GM18499 (cell line): Measurements from ENCODE around the gene WDTC1.

Source experiments
- ATAC-seq: cut with Tn5 transposase; IDR thresholded peaks from one replicate; pipeline ENCODE4 v1.9.1; 2021; ENCODE audit warnings: moderate number of reproducible peaks; ENCODE audit not compliant: insufficient read depth, unreplicated experiment

WDTC1 gene

DNA sequence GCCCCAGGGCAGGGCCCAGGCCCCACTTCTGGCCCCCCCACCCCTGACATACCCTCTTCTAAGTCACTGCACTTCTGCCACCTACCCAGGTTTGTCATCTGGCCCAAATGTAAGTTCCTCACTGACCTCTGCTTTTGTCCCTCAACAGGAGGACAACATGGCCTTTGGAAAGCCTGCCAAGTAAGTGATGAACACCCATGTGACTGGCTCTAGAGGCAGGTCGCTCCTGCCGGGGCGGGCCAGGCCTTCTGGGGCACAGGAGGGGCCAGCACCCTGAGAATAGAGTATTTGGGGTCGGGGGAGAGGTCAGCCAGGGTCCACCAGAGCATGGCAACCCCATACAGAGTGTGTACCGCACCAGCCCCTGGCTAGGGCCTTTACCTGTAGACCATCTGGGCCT is 97.5 kb downstream of the WDTC1 start:
- no peak for ATAC-seq

DNA sequence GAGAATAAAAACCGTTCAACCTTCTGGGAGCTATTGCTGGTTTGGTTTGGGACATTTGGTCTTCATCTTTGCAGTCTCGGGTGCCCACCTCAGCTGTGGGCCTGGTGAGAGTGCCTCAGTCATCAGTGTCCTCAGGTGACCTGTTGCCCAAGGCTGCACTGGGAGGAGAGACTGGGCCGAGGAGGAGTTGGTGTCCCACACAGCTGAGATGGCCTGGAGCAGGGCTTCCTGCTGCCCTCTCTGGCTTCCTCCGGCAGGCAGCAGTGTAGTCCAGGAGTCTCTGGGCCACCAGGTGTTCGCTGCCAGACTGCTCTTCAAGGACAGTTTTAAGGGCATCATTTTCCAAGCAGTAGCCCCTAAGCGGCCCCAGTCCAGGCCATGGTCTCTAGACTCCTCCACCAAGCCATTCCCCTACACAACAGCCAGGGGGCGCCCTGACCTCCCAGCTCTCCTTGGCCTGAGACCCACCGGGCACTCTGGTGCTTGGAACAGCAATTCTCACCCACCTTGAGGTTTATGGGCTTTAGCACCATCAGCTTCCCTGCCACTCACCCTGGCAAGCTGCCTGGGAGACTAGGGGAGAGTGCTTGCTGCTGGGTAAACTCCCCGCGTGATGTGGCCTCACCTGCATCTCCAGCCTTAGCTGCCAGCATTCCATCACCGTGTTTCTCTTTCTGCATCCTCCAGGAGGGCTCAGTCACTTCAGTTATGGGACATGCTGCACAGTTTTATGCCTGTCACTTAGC is 98.3 kb downstream of the WDTC1 start:
- ATAC-seq, result no peak

DNA sequence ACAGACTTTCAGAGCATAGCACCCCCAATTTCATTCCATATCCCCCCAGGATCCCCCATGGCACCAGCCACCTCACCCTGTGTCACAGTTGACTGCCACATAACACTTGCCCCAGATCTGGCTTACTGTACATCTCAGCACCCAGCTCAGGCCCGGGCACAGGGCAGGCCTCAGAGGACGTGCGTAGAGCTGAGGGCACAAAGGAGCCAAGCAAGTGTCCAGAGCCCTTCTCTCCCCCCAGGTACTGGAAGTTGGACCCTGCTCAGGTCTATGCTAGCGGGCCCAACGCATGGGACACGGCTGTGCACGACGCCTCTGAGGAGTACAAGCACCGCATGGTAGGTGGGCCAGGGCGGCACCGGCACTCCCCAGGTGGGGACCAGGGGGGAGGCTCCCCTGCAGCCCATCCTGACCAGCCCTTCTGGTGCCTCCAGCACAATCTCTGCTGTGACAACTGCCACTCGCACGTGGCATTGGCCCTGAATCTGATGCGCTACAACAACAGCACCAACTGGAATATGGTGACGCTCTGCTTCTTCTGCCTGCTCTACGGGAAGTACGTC is 99.4 kb downstream of the WDTC1 start:
- no peak for ATAC-seq

DNA sequence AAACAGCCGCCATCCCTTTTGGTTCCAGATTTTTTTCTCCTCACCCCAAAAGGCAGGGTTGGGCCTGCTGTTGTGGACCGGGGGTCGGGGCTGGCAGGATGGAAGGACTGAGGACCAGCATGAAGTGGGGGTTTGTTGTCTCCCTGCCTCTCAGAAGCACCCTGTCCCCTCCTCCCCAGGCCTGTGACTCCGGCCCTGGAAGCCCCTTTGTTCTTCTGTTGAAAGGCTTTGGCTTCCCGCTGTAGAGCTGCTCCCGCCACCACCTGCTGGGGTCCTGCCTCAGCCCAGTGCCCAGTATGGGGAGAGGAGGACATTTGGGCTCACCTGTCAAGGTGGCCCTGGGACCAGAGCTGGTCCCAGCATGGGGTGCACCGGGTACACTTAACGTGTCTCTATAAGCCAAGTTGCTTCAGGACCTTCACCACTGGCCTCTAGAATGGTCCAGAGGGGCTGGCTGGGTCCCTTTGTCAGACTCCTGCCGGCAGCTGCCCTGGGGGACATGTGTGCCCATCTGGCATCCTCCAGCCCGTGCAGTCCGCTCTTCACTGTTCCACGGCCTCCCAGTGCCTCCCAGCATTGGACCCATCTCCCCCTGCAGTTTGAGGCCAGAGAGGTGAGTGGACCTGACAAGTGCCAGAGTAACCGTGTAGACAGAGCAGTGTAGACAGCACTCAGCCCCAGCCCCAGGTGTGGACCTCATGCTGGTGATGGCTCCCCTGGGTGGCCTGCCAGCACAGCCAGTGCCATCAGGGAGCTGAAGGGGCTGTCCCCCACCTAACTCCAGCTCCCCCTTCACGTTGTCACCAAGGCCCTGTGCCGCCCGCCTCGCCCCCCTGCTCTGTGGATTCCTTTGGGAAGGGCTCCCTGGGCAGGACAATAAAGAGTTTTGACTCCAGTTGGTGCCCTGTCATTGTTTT is 101.3 kb downstream of the WDTC1 start:
- no peak for ATAC-seq

DNA sequence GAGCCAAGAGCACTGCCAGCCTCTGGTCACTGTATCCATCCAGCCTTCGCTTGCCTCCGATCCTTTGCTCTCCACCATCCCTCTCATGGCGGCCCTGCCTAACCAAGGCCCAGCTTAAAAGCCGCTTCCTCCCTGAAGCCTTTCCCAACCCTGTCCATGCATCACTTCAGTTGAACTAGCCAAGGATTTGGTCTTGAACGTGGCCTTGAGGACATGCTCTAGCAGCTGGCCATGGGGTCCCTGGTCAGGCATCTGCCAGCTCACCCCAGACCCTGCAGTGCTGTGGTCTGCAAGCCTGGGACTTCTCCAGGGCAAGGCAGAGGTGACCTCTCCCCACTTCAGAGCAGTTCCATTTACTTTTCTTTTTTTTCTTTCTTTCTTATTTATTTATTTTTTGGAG is 102.3 kb downstream of the WDTC1 start:
- no peak for ATAC-seq

DNA sequence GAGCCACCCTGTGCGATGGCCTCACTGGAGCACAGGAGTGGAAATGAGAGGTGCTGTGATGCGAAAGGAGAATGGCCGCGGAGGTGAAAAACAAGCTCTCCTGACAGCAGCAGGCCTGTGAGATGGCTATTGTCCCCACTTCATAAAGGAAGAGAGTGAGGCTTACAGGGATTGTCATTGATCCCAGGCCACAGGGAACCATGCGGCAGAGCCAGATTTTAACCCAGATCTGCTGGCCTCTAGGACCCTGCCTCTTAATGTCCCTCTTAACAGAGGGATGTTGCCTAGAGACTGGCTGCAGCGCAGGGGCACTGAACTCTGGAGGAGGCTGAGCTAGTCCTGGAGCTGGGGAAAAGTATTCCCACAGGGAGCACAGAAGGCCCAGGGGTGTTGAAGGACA is 104.3 kb downstream of the WDTC1 start:
- ATAC-seq, result no peak

DNA sequence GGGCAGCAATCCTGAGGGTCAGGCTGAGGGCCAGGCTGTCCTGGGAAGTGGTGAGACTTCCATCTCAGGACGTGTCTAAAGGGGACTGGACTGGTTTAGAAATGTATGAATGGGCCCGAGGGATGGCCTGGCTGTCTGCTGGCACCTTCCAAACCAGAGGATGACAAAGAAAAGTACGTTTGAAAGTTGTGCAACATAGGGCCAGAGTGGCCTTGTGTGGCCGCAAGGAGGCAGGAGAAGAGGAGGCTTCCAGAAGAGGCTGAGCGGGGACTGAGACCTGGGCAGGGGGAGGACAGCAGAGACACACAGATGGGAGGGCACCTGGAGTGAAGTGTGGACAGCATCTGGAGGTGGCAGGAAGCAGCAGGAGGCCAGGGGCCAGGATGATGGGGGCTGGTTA is 104.8 kb downstream of the WDTC1 start:
- ATAC-seq, result no peak

DNA sequence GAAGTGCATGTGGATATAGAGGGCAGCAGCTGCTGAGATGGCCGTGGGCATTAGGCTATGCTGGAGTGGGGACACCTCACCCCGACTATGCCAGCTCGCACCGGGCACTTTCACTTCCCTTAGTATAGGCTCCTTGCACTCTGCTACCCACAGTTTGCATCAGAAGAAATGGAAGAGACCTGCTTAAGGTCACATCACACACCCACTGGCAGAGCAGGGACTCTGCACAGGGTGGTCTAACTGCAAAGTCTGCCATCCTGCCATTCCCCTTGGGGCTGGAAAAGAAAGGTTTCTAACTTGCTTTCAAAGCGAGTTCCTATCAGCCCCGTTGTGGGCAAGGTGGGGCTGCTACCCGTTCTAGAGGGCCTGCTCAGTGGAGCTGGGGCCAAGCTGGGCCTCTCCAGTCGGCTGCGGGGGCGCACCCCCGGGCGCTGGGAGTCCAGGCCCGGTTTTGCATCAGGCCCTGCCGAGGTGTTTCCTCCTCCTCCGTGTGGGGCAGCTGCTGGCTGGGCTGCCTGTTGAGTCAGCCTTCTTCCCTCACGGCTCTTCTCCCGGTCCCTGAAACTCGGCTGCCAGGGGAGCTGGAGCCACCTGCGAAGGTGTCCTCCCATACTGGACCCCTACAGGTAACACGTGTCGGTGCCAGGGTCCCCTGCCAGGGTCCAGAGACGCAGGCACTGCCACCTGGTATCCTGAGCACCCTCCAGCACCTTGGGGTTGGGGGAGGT is 107.3 kb downstream of the WDTC1 start, which contains the start of gene SYTL1:
Gene SYTL1, plus strand, starts transcription at position 498 of the 728 bp plus-strand sequence. CDS start 3,313 bp downstream, outside the sequence.
- no peak for ATAC-seq

DNA sequence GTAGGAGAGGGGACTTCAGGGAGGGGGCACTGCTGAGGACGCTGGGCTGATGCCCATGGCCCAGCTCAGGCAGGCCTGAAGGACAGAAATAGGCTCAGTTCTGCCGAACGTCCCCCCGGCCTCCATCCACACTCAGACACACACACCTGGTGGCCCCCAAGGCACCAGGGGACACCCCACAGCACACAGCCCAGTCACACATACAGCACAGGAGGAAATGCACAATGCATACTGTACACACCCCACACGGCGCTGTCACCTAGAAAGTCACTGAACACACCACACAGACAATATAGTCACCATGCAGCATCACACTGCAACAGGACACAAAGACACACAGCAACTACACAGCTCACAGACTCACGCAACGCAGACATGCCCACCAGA is 108.0 kb downstream of the WDTC1 start:
- no peak for ATAC-seq

DNA sequence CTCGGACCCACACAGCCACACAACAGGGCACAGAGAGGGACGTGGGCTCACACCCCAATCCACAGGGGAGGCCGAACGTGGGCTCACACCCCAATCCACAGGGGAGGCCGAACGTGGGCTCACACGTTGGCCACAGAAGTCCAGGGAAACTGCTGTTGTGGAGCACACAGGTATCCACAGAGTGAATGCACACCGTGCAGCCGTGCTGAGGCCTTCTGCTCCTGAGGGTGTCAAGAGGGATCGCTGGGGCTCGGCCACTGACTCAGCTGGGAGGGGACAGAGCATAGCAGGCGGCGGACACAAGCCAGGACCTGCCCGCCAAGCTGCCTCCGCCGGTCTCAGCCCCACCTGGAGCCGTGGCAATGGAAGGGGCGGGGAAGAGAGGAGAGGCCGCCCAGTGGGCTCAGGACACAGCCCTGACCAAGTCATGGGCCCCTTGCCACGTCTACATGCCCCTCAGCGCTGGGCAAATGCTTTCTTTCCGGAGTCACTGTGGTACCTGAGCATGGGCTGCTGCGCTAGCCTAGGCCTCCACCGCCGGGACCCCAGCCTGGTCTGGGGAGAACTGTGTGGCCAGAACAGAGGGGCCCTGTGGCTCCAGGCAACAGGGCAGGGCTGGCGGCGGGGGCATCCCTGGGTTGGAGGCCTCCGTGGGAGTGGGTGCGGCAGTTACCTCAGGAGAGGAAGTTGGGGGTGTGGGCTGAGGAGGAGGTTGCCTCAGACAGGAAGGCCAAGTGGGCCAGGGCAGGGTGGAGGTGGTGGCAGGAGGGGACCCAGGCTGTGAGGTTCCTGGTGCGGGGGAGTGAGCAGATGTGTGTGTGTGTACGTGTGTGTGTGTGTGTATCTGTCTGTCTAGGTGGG is 108.6 kb downstream of the WDTC1 start:
- no peak for ATAC-seq

DNA sequence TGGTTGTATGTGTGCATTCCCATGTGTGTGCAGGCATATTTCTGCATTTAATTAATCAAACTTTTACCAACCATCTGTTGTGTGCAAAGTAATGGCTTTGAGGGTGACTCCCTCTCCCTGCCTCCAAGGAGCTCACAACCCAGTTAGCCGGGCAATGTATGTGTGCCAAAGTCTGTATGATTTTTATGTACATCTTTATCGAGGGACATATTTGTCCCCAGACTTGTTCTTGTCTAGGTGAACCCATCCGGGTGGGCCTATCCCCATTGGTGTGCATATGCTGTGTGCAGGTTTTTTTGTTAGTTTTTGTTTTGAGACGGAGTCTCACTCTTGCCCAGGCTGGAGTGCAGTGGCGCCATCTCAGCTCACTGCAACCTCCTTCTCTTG is 109.2 kb downstream of the WDTC1 start:
- no peak for ATAC-seq

DNA sequence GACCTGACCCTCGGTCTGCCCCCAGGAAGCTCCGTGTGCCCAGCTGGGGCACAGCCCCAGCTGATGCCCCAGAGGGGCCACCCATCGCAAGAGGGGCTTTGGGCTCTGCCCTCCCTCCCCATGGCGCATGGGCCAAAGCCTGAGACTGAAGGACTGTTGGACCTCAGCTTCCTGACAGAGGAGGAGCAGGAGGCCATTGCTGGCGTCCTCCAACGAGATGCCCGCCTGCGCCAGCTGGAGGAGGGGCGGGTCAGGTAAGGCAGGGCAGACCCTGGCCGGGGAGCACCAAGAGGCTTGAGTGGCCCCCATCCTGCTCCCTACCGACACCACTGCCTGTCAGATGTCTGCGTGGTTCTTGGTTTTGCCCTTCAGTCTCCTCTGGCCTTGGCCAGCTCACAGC is 110.8 kb downstream of the WDTC1 start:
- no peak for ATAC-seq

DNA sequence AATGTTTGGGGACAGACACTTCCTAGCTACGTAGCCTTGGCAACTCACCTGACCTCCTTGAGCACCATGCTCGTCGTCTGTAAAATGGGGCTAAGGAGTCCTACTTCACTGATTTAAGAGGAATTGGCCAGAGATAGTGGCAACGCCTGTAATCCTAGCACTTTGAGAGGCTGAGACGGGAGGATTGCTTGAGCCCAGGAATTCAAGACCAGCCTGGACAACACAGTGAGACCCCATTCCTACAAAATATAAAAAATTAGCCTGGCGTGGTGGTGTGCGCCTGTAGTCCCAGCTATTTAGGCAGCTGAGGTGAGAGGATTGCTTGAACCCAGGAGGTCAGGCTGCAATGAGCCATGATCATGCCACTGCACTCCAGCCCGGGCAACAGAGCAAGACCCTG is 111.9 kb downstream of the WDTC1 start:
- ATAC-seq, result no peak

DNA sequence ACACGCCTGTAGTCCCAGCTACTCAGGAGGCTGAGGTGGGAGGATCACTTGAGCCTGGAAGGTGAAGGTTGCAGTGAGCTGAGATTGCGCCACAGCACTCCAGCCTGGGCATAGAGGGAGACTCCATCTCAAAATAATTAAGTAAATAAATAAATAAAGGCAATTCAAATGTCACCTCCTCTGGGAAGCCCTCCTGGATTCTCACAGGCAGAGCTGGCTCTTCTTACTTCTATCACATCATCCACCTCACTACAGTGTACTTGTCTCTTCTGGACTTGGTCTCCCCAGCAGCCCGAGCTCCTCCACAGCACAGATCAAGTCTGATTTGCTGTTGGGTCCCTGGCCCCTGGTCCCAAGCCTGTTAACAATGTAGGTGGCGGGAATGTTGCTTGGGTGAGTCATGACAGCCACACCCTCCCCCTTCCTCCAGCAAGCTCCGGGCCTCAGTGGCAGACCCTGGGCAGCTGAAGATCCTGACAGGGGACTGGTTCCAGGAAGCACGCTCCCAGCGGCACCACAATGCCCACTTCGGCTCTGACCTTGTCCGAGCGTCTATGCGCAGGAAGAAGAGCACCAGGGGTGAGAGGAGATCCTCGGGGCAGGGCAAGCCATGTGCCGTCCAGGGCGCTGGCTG is 112.7 kb downstream of the WDTC1 start:
- no peak for ATAC-seq

DNA sequence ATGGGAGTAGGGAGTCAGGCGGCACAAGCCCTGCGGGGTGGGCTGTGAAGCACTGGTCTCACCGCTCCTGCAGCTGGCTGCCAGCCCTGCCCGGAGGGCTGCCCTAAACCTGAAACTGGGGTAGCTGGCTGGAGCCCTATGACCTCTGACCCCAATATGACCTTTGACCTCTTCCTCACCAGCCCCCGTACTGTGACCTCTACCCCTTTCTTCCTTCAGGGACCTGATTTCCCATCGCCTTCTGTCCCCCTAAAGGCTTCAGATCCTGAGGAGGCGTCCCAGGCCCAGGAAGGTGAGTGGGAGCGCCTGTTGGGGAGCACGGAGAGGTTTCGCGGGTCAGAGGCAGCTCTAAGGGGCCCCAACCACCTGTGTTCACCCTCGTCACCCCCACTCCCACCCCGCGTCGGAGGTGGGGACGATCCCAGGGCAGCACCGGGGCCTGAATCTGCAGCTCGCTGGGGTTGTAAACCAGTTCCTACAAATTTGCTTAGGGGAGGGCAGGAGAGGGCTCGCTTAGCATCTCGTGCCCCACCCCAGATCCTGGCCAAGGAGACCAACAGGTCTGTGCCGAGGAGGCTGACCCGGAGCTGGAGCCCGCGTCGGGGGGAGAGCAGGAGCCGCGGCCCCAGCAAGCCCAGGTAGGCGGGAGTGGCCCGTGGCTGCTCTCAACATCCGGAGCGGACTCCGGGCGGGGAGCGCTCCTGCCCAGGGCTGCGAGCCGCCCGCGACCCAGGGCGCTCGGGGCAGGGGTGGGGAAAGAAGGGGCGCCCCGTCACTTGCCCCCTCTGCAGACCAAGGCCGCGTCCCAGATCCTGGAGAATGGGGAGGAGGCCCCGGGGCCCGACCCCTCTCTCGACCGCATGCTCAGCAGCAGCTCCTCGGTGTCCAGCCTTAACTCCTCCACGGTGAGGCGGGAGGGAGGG is 114.7 kb downstream of the WDTC1 start:
- no peak for ATAC-seq

DNA sequence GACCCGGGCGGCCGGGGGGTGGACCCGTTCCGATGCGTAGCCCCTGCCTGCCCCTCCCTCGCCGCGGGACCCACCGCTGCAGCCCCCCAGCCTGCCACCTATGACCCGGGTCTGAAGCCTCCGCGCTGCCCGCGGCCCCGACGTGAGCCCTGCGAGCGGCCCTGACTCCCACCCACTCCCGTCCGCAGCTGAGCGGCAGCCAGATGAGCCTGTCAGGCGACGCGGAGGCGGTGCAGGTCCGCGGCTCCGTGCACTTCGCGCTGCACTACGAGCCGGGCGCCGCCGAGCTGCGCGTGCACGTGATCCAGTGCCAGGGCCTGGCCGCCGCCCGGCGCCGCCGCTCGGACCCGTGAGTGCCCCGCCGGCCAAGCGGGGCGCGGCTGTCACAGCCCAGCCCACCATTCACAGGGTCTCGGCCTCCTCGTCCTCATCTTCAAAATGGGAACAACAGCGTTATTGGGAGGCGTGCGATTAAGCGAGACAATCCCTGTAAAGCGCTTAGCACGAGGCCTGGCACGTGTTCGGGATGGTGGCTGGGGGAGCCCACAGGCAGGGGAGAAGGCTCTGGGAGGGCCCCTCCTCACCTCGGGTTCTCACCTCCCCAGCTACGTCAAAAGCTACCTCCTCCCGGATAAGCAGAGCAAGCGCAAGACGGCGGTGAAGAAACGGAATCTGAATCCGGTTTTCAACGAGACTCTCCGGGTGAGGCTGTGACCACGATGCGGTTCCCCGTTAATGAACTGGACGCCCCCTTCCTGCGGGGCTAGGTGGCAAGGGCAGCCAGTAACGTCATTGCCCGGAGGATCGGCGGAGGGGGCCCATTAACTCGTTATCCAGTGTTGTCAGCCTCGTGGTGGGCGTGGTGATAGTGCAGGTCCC is 115.6 kb downstream of the WDTC1 start:
- ATAC-seq, result no peak
